NCI-H146 treated with DMSO at 0.1 percent for 48 hours (cell line): ENCODE measurements around the gene ANKRD44.

ENCODE experiments used
- DNase-seq: peaks from one replicate; lab custom pipeline; 2025; ENCODE audit not compliant: unreplicated experiment; lab: John Stamatoyannopoulos, UW

Gene ANKRD44

DNA sequence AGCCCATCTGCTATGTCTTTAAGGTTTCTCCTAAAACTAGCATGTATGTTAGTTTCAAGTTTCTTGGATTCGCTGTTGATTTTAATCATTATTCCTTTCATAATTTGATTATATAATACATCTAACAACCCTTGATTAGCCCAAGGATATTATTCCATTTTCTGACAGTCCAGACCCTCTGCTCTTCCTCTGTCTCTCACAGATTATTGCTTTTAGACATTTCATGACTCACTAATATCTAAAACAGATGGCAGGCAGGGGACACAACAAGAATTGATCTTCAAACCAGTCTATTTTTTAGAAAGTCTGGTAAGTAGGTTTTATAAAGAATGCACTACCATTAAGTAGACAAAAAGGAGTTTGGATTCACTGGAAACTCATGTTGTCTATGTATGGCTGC is 162.2 kb downstream of the ANKRD44 start:
- DNase-seq = no peak

DNA sequence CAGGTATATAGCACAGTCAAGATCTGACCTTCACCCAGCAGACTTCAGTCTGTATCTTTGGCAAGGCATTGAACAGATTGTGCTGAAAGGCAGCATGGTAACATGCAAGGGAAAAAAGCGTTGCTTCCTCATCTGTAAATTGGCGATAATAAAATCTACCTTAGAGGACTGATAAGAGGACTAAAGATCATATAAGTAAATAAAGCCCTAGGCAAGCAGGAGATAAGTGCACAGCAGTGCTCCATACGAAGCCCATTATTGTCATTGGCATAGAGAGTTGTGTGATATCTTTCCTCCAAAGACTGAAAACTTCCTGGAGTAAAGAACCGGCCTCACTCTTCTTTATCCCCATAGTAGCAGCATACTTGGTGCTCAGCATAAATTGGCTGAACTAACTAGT is 162.6 kb downstream of the ANKRD44 start:
- DNase-seq = no peak

DNA sequence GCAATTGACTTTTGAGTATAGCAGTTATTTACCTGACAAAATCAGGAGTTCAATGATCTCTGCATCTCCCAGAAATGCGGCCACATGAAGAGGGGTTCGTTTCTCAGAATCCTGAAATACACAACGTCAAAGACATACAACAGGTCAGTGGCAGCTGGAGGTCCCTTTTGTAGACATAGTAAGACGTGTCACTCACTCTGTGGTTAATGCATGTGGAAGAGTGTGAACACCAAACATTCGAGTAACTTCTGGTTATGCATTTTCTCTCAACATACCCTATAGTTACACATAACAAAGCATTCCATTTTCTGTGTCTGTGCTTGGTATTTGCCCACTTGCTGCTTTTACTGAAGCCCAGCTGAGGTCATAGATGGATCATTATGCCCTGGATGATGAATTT is 163.6 kb downstream of the ANKRD44 start:
- no peak for DNase-seq

- DNase-seq = no peak
Observed at GRCh38 chr2:197145471-197146056, 165.0 kb downstream of the ANKRD44 start.

DNA sequence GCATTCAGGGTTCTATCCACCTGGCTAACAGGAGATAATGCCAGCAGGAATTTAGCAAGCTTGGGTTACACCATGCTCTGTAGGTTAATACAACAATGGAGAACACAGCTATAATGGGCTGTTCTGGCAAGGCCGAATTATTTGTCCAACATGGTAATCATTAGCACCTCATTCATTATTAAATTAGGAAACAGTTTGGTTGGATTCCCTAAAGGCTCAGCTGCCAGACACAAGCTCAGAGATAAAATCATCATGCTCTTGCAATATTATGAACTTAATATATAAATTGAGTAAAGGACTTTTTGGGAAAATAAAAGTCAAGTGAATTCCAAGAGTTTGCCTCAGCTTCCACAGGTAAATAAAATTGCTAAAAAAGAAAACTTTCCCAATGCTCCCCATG is 166.4 kb downstream of the ANKRD44 start:
- no peak for DNase-seq

GRCh38 chr2:197141702-197142473 is 168.7 kb downstream of the ANKRD44 start:
- DNase-seq = no peak

DNA sequence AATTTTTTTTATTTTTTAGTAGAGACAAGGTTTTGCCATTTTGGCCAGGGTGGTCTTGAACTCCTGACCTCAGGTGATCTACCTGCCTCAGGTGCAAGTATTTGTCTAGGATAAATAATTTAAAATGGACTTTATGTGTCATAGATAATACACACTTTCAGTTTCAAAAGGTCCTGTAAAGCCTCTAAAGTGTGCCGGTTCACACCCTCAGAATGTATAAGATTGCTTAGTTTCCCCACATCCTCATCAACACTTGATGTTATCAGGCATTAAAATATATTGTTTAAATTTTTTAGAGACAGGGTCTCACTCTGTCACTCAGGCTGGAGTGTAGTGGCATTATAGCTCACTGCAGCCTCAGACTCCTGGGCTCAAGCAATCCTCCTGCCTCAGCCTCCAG is 170.5 kb downstream of the ANKRD44 start:
- no peak for DNase-seq

GRCh38 chr2:197138506-197138905 is 172.1 kb downstream of the ANKRD44 start:
- no peak for DNase-seq

DNA sequence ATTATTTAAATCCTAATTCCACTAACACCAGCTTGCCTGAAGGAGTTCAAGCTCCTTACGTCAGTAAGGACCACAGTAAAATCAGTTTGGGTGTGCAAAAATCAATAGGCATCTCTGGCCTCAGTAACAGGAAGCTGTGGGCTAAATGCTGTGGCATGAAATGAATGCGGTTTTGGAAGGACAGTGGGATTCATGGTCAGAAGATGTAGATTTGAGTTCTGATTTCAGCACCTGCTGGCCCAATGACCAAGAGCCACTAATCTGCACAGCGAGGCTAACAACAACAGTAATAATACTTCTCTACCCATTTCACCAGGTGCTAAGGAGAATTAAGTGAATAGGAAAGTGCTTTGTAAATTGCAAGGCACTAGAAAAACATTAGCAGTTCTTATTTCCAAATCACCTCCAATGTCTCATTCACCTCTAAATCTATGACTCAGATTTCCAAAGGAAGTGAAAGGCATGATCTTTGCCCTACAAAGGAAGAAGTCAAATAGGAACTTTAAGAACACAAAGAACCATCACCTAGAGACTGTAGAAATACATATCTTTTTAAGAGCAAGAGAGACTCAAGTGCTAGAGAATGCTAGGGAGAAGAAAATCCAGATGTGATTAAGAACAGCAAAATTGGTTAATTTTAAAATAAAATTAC is 172.6 kb downstream of the ANKRD44 start:
- no peak for DNase-seq

DNA sequence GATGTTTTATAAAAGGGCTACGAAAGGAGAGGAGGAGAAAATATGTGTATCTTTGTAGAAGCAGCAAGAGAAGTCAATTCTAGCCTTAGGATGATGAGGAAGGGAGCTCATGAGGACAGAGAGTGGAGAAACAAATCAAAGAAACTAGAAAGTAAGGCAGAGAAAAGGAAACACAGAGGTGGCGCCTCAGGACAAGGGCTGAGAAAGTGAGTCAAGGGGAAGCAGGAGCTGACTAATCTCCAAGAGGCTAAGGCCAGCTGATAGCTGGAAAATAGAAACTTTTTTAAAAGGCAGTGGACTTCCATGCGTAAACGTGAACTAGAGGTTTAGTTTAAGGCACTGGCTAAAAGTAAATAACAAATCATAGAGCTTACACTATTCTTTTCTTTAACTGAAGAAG is 173.3 kb downstream of the ANKRD44 start:
- DNase-seq = no peak

DNA sequence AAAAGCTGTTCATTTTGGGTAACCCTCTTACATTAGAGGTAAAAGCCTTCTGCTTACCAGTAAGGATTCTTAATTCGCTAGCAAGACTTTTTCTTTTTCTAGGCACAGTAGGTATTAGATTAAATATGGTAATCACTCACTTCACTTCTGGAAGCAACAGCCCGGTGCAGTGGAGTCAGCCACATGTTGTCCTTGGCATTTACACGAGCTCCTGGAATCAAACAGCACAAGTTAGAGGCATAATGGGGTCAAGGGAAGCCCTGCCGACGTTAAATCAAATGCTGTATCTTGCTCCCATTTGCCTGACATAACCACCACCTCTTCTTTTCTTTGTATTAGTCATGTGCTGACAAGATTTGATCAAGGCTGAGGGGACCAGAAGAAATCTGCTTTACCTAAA is 174.1 kb downstream of the ANKRD44 start:
- no peak for DNase-seq

- no peak for DNase-seq
Observed at GRCh38 chr2:197135806-197136205, 174.8 kb downstream of the ANKRD44 start.

- no peak for DNase-seq
Observed at GRCh38 chr2:197134206-197134605, 176.4 kb downstream of the ANKRD44 start.

GRCh38 chr2:197131558-197131855 is 179.1 kb downstream of the ANKRD44 start:
- no peak for DNase-seq

GRCh38 chr2:197130318-197130717 is 180.3 kb downstream of the ANKRD44 start:
- DNase-seq = no peak

DNA sequence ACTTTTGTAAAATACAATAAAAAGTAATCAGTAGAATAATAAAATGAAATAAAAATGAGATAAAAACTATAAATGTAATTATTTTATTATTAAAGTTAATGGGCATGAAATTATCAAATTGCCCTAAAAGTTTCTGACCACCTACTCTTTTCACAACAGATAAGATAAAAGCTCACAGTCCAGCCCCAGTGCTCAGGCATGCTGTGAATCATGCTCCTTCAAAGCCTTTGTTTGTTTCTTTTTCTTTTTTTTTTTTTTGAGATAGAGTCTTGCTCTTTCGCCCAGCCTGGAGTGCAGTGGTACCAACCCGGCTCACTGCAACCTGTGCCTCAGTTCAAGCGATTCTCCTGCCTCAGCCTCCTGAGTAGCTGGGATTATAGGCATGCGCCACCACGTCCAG is 181.7 kb downstream of the ANKRD44 start:
- DNase-seq = no peak

DNA sequence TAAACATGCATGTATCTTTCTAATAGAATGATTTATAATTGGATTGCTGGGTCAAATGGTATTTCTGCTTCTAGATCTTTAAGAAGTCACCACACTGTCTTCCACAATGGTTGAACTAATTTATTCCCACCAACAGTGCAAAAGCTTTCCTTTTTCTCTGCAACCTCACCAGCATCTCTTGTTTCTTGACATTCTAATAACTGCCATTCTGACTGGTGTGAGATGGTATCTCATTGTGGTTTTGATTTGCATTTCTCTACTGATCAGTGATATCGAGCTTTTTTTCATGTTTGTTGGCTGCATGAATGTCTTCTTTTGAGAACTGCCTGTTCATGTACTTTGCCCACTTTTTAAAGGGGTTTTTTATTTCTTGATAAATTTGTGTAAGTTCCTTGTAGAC is 182.5 kb downstream of the ANKRD44 start:
- DNase-seq = no peak

DNA sequence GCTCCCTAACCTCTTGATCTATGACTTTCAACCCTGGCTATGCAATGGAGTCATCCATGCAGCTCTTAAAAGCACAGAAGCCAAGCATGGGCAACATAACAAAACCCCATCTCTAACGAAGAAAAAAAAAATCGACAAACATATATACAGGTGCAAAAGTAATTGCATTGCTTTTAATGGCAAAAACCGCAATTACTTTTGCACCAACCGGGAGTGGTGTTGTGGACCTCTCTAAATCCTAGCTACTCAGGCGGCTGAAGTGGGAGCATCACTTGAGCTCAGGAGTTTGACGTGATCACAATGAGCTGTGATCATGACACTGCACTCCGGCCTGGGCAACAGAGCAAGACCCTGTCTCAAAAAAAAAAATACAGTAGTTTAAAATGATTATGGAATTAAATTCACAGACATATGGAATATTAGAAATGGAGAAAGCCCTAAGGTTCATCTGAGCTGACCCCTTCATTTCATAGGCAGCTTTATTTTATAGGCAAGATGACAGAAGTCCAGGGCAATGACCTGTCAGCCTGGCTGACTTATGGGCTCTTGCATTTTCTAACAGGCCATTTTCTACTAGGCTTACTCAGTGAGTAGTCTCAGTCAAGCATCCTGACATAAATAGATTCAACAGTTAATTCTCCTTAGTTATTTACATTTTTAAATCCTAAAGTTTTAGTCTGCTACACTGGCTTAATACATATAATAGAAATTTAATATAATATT is 183.8 kb downstream of the ANKRD44 start:
- no peak for DNase-seq

- no peak for DNase-seq
Observed at GRCh38 chr2:197124639-197125390, 185.8 kb downstream of the ANKRD44 start.

DNA sequence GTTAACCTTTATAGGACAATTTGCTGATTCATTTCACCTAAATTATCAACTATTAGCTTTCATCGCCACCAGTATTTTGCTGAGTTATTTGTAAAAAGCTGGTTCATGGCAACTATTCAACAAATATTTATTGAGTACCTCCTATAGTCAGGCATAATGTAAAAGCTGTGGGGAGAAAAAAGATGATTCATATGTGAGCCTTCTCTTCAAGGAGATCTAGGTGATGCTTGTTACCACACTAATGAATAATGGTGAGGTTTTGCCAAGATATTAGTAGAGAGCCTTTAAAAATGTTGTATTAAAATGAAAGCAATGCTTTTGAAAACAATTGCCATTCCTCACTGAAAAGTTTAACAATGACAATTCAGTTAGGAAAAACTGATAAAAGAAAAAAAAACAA is 187.8 kb downstream of the ANKRD44 start:
- no peak for DNase-seq

DNA sequence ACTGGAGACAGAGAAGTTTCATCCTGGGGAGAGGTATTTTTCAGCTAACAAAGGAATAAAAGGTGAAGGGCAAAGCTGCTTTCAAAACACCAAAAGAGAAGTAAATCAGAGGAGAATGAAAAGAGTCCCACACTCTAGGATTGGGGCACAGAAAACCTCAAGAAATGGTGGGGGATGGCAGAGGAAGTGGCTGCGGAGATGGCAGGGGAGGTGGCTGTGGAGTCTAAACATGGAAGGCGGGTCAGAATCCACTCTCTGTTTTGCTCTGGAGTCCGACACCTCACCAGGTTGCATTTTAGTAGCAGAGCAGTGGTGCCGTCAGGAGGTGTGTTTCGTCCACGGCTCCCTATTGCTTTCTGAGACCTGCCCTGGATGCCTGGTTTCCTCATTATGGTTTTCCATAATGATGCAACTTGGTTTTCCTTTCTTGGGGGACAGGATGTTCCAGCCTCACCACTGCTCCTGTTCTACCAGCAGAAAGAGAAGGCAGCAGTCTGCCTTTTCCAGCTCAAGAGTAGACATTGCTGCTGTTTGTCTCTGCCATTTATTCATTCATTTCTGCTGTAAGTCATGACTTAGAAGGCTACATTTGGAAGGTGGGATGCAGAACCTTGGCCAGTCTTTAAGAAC is 188.7 kb downstream of the ANKRD44 start:
- DNase-seq = no peak
